WTC11 (cell line): ENCODE data around the gene SPAG4. TPM values are rescaled to one million over a fixed set of nuclear protein-coding genes. Genes with fewer than 3 reads are reported as not detected.

Experiments
- ATAC-seq: fragments of 200-7000 bp; cut with Tn5 transposase; 2 replicates; pipeline ENCODE4 v1.10.0; 2021; ENCODE audit warnings: mild to moderate bottlenecking, moderate library complexity
- CTCF ChIA-PET: fragments of 300-600 bp; sonication (Branson Sonifier 250); formaldehyde crosslinking; loops from one replicate; lab custom pipeline; 2021; ENCODE audit warnings: antibody characterized with exemption; lab: Charles Lee
- POLR2A ChIA-PET: fragments of 350-600 bp; sonication (Branson Sonifier 250); formaldehyde crosslinking; loops from one replicate; lab custom pipeline; 2021; ENCODE audit warnings: antibody characterized with exemption; lab: Charles Lee
- DNase-seq: peaks from one replicate; pipeline ENCODE4 v3.0.0; 2021; ENCODE audit warnings: low spot score
- H3K27ac Mint-ChIP-seq: 2 replicates; pipeline ENCODE4 v1.8.0; 2021; ENCODE audit warnings: mixed read lengths
- H3K27me3 Mint-ChIP-seq: 2 replicates; pipeline ENCODE4 v1.8.0; 2021; ENCODE audit warnings: low read depth, mild to moderate bottlenecking, moderate library complexity, mixed read lengths
- H3K36me3 Mint-ChIP-seq: 2 replicates; pipeline ENCODE4 v1.8.0; 2021; ENCODE audit warnings: mixed read lengths
- H3K4me1 Mint-ChIP-seq: 2 replicates; pipeline ENCODE4 v1.8.0; 2022; ENCODE audit warnings: mixed read lengths
- H3K4me3 Mint-ChIP-seq: 2 replicates; pipeline ENCODE4 v1.8.0; 2021; ENCODE audit warnings: mild to moderate bottlenecking, moderate library complexity, mixed read lengths
- H3K9me3 Mint-ChIP-seq: 2 replicates; pipeline ENCODE4 v1.8.0; 2021; ENCODE audit warnings: mixed read lengths
- ATF1 ChIP-seq: sonication (generic); formaldehyde crosslinking; IDR thresholded peaks from 2 replicates; pipeline ENCODE4 v1.8.1; 2023; ENCODE audit warnings: mild to moderate bottlenecking, moderate library complexity, missing genetic modification reagents
- E2F5 ChIP-seq: sonication (generic); formaldehyde crosslinking; IDR thresholded peaks from 2 replicates; pipeline ENCODE4 v1.8.1; 2022; ENCODE audit warnings: mild to moderate bottlenecking, moderate library complexity, missing genetic modification reagents
- FOXJ3 ChIP-seq: sonication (generic); formaldehyde crosslinking; IDR thresholded peaks from 2 replicates; pipeline ENCODE4 v1.9.0; 2021; ENCODE audit warnings: missing genetic modification reagents, mild to moderate bottlenecking, borderline replicate concordance
- FOXP1 ChIP-seq: sonication (generic); formaldehyde crosslinking; IDR thresholded peaks from 2 replicates; pipeline ENCODE4 v1.8.0; 2022; ENCODE audit warnings: missing genetic modification reagents, mild to moderate bottlenecking, moderate library complexity, borderline replicate concordance
- GRHL2 ChIP-seq: fragments of 250-450 bp; sonication (Bioruptor Pico); IDR thresholded peaks from 2 replicates; pipeline ENCODE4 v1.8.0; 2022; ENCODE audit warnings: mild to moderate bottlenecking, moderate library complexity; ENCODE audit not compliant: insufficient replicate concordance, severe bottlenecking
- IRF2 ChIP-seq: sonication (generic); formaldehyde crosslinking; IDR thresholded peaks from 2 replicates; pipeline ENCODE4 v1.8.0; 2022; ENCODE audit warnings: low read depth, missing genetic modification reagents, borderline replicate concordance
- MYBL2 ChIP-seq: sonication (generic); formaldehyde crosslinking; IDR thresholded peaks from 2 replicates; pipeline ENCODE4 v1.8.1; 2023; ENCODE audit warnings: mild to moderate bottlenecking, moderate library complexity, missing genetic modification reagents
- NR1H2 ChIP-seq: sonication (generic); formaldehyde crosslinking; IDR thresholded peaks from 2 replicates; pipeline ENCODE4 v1.9.0; 2021; ENCODE audit warnings: mild to moderate bottlenecking, moderate library complexity, missing genetic modification reagents
- NR2C2 ChIP-seq: sonication (generic); formaldehyde crosslinking; IDR thresholded peaks from 2 replicates; pipeline ENCODE4 v1.8.0; 2022; ENCODE audit warnings: mild to moderate bottlenecking, missing genetic modification reagents
- RORB ChIP-seq: fragments of 250-450 bp; sonication (Bioruptor Pico); IDR thresholded peaks from 2 replicates; pipeline ENCODE4 v1.9.0; 2021; ENCODE audit warnings: mild to moderate bottlenecking
- SMAD4 ChIP-seq: sonication (generic); formaldehyde crosslinking; IDR thresholded peaks from 2 replicates; pipeline ENCODE4 v1.8.0; 2022; ENCODE audit warnings: mild to moderate bottlenecking, missing genetic modification reagents
- SOX15 ChIP-seq: fragments of 250-450 bp; sonication (Bioruptor Pico); IDR thresholded peaks from 2 replicates; pipeline ENCODE4 v1.9.0; 2021; ENCODE audit warnings: mild to moderate bottlenecking
- TCF7 ChIP-seq: sonication (generic); formaldehyde crosslinking; IDR thresholded peaks from 2 replicates; pipeline ENCODE4 v1.8.0; 2022; ENCODE audit warnings: mild to moderate bottlenecking, low read depth, missing genetic modification reagents, moderate library complexity
- ZNF219 ChIP-seq: sonication (generic); formaldehyde crosslinking; IDR thresholded peaks from 2 replicates; pipeline ENCODE4 v1.8.0; 2023; ENCODE audit warnings: missing genetic modification reagents, mild to moderate bottlenecking, borderline replicate concordance
- ZNF423 ChIP-seq: fragments of 250-450 bp; sonication (Bioruptor Pico); IDR thresholded peaks from 2 replicates; pipeline ENCODE4 v2.1.2; 2022; ENCODE audit warnings: mild to moderate bottlenecking, moderate library complexity
- ZNF671 ChIP-seq: fragments of 250-450 bp; sonication (Bioruptor Pico); IDR thresholded peaks from 2 replicates; pipeline ENCODE4 v1.8.0; 2021; ENCODE audit warnings: mild to moderate bottlenecking
- total RNA-seq: library from RNA; stranded (reverse); gene quantifications from 3 replicates; pipeline ENCODE4 v1.2.3, GENCODE V29; 2021
- TF ChIP-seq, protein P1 (sequence below): sonication (generic); formaldehyde crosslinking; IDR thresholded peaks from 2 replicates; pipeline ENCODE4 v1.8.1; 2023; ENCODE audit warnings: mild to moderate bottlenecking, moderate library complexity, missing genetic modification reagents
- TF ChIP-seq, protein P2 (sequence below): sonication (generic); formaldehyde crosslinking; IDR thresholded peaks from 2 replicates; pipeline ENCODE4 v1.8.1; 2023; ENCODE audit warnings: mild to moderate bottlenecking, missing genetic modification reagents, moderate library complexity

Gene SPAG4
- total RNA-seq, 1 experiment from 2014 or later: 3.5 TPM

GRCh38 chr20:35621560-35621946 lies 5.9 kb downstream of the SPAG4 start (continued):
- TF ChIP-seq FOXP1 (no peak), GRHL2 (no peak), TCF7 (CRISPR knock-in tag) (no peak), SOX15 (CRISPR knock-in tag) (no peak), SMAD4 (CRISPR knock-in tag) (no peak), ZNF671 (CRISPR knock-in tag) (no peak), ZNF219 (no peak), E2F5 (CRISPR knock-in tag) (no peak), NR1H2 (no peak)
- TF ChIP-seq, protein P1, sequence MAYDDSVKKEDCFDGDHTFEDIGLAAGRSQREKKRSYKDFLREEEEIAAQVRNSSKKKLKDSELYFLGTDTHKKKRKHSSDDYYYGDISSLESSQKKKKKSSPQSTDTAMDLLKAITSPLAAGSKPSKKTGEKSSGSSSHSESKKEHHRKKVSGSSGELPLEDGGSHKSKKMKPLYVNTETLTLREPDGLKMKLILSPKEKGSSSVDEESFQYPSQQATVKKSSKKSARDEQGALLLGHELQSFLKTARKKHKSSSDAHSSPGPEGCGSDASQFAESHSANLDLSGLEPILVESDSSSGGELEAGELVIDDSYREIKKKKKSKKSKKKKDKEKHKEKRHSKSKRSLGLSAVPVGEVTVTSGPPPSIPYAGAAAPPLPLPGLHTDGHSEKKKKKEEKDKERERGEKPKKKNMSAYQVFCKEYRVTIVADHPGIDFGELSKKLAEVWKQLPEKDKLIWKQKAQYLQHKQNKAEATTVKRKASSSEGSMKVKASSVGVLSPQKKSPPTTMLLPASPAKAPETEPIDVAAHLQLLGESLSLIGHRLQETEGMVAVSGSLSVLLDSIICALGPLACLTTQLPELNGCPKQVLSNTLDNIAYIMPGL (CRISPR knock-in tag): no peak

DNA sequence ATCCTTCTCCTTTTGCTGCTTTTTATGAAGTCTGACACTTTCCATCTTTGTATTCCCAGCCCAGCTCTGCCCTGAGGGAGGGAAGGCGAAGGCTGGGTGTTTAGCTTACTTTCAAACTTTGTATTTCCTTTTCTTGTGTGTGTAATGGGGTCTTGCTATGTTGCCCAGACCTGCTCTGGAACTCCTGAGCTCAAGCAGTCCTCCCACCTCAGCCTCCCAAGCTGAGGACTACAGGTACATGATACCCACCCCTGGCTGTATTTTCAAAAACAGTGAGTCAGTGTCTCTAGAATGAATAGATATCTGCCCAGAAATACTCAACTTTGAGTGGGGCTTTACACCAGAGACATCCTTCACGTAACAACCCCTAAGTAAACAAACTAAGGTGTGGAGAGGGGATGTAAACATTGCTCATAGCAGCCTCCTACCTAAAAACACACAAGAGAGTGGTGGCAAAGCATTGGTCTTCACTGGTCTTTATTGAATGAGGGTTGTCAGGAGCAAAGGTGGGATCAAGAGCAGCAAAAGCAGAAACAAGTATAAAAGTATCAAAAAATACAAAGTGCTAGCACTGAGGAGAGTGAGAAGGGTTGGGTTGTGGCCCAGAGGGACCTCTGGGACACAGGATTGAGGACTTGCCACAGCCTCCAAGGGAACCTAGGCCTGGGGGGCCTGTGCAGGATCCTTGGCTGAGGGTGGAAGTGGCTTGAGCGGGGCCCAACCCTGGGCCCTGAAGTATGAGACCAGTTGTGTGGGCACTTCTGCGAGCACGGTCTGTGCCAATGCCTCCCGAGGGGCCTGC lies 10.2 kb downstream of the SPAG4 start:
- no peak for DNase-seq
- Mint-ChIP-seq H3K4me3 (no peak overlapping the region), H3K27me3 (no peaks in the 10 kb centered on the region), H3K36me3 (peaks cover 49% of the 10 kb centered on the region), H3K27ac (peak overlapping the region; percentile 64; the same call in 1 of the 2 replicates)
- no peak for TF ChIP-seq FOXJ3 (CRISPR knock-in tag)
- TF ChIP-seq, all 79 proteins: peak for 0
- ChIA-PET CTCF (no interaction called here), POLR2A (no interaction called here)
- ATAC-seq: no peak
- peaks cover 4% of the 10 kb centered on the region; the same call in 1 of the 2 replicates for H3K9me3 Mint-ChIP-seq
- H3K4me1 Mint-ChIP-seq: no peaks in the 10 kb centered on the region

DNA sequence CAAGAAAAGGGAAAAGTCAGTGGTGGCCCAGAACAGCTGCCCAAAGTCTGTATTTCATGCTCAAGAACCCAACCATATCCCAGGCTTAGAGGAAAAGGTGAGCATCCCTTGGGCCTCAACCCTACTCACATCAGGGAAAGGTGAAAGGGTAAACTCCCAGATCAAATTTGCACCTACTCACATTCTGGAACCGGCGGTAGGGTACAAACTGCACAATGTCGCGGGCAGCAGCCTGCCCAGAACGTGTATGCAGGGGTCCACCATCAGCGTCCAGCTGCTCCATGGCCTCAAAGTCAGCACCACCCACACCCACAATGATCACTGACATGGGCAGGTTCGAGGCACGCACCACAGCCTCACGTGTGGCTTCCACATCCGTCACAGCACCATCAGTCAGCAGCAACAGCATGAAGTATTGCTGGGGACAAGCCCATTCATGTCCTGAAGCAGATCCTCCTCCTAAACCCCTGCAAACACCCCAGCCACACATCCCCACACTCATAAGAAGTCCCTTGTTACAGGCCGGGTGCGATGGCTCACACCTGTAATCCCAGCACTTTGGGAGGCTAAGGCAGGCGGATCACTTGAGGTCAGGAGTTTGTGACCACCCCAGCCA lies 10.9 kb downstream of the SPAG4 start:
- no peaks in the 10 kb centered on the region for H3K27me3 Mint-ChIP-seq
- ChIA-PET CTCF (no interaction called here), POLR2A (interaction anchor here (0.9 kb wide), 1 partner anchor 8 kb away, joined by 4 read pairs; no protein-coding TSS in a partner anchor)
- H3K9me3 Mint-ChIP-seq: peaks cover 4% of the 10 kb centered on the region; the same call in 1 of the 2 replicates
- DNase-seq: no peak
- peaks cover 55% of the 10 kb centered on the region for H3K36me3 Mint-ChIP-seq
- H3K4me1 Mint-ChIP-seq: no peaks in the 10 kb centered on the region
- H3K4me3 Mint-ChIP-seq: no peak overlapping the region
- TF ChIP-seq NR2C2 (CRISPR knock-in tag): no peak
- no peak for TF ChIP-seq SMAD4 (CRISPR knock-in tag)
- TF ChIP-seq IRF2 (CRISPR knock-in tag): no peak
- TF ChIP-seq MYBL2 (CRISPR knock-in tag): no peak
- no peak for TF ChIP-seq ZNF423 (CRISPR knock-in tag)
- no peak for TF ChIP-seq RORB (CRISPR knock-in tag)
- TF ChIP-seq ATF1 (CRISPR knock-in tag): no peak
- TF ChIP-seq, protein P2, sequence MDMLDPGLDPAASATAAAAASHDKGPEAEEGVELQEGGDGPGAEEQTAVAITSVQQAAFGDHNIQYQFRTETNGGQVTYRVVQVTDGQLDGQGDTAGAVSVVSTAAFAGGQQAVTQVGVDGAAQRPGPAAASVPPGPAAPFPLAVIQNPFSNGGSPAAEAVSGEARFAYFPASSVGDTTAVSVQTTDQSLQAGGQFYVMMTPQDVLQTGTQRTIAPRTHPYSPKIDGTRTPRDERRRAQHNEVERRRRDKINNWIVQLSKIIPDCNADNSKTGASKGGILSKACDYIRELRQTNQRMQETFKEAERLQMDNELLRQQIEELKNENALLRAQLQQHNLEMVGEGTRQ (CRISPR knock-in tag): no peak
- TF ChIP-seq ZNF671 (CRISPR knock-in tag): no peak
- TF ChIP-seq, all 79 proteins: peak for 0
- peak overlapping the region; percentile 70 for H3K27ac Mint-ChIP-seq
- no peak for ATAC-seq
